H1 (cell line): ENCODE data around the gene IFNL4. TPM values are rescaled to one million over a fixed set of nuclear protein-coding genes. Genes with fewer than 3 reads are reported as not detected.

Experiments
- SIRT6 ChIP-seq: IDR thresholded peaks from one replicate; pipeline ENCODE4 v1.7.1; 2012; ENCODE audit warnings: low read length, inconsistent platforms
- polyA plus RNA-seq, 7 experiments: library from polyadenylated mRNA; depleted of rRNA in 3 of 7; stranded (reverse) in 5 of 7; unstranded in 2 of 7; fragments of >200 nt in 5 of 7; fragments of 200-250 nt in 2 of 7; gene quantifications; 1 replicate in 5 of 7; 2 replicates in 1 of 7; 4 replicates in 1 of 7; pipeline versions ENCODE4 v1.2.1 to v1.2.3, GENCODE V29; 2011 to 2013; ENCODE audit warnings: missing spikeins in 2 of 7, mixed read lengths in 2 of 7
- total RNA-seq: library from RNA; stranded (reverse); fragmentation: NEBNext Ultra II Directional; extraction: Animal tissue kit (Norgen Biotek cat#: 25700); gene quantifications from 2 replicates; pipeline ENCODE4 v1.2.1, GENCODE V29; 2021
- TF ChIP-seq, protein P1 (sequence below): IDR thresholded peaks from 2 replicates; pipeline ENCODE4 v1.6.1; 2012; ENCODE audit warnings: inconsistent platforms
- TF ChIP-seq, protein P2 (sequence below): IDR thresholded peaks from 2 replicates; pipeline ENCODE4 v1.6.1; 2012; ENCODE audit warnings: low read length, inconsistent platforms

IFNL4 gene
- total and polyA plus RNA-seq, 2 of the 8 experiments (the other 6 are each of a cell fraction or from before 2014, with no cell fraction given), result not detected

DNA sequence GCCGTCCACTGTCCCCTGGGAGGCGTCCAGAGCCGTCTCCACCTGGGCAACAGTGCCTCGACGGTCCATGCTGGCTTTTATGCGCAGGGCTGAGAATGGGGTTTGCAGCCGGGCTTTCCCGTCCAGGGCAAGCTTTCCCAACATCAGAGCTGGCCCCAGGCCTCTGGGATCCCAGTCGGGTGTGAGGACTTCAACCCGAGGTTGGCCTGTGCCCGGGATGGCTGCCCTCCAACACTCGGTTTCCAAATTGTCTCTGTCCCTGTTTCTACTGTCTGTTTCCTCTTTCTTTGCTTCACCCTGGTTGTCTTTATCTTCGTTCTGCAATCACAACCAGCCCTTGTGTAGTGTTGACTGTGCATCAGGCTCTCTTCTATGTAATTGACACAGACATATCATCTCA is at the start of gene IFNL4 (continued):
- TF ChIP-seq, protein P1, sequence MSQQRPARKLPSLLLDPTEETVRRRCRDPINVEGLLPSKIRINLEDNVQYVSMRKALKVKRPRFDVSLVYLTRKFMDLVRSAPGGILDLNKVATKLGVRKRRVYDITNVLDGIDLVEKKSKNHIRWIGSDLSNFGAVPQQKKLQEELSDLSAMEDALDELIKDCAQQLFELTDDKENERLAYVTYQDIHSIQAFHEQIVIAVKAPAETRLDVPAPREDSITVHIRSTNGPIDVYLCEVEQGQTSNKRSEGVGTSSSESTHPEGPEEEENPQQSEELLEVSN, result no peak
- TF ChIP-seq SIRT6, result no peak
- TF ChIP-seq, protein P2, sequence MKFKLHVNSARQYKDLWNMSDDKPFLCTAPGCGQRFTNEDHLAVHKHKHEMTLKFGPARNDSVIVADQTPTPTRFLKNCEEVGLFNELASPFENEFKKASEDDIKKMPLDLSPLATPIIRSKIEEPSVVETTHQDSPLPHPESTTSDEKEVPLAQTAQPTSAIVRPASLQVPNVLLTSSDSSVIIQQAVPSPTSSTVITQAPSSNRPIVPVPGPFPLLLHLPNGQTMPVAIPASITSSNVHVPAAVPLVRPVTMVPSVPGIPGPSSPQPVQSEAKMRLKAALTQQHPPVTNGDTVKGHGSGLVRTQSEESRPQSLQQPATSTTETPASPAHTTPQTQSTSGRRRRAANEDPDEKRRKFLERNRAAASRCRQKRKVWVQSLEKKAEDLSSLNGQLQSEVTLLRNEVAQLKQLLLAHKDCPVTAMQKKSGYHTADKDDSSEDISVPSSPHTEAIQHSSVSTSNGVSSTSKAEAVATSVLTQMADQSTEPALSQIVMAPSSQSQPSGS, result no peak
- TF ChIP-seq, all 59 proteins: peak for 0
